HepG2 (cell line): ENCODE measurements around the gene DSTYK. TPM values are rescaled to one million over a fixed set of nuclear protein-coding genes. Genes with fewer than 3 reads are reported as not detected.

ENCODE experiments used
- ATAC-seq: fragments of 200-7000 bp; cut with Tn5 transposase; 3 replicates; pipeline ENCODE4 v1.9.1; 2020; ENCODE audit warnings: mild to moderate bottlenecking, moderate library complexity
- BruUV-seq: library from RNA; stranded (reverse); fragments of 400-500 nt; replicated peaks from 2 replicates; lab custom pipeline; 2021; lab: Mats Ljungman, UMichigan
- CTCF ChIA-PET: fragments of 300-600 bp; formaldehyde crosslinking; extraction: SDS; loops from one replicate; lab custom pipeline; 2021; ENCODE audit warnings: low total read pairs, inconsistent platforms, low intra/inter-chr PET ratio; lab: Yijun Ruan, JAX
- POLR2A ChIA-PET: fragments of 350-600 bp; sonication (Branson Sonifier 250); formaldehyde crosslinking; loops from one replicate; lab custom pipeline; 2020; ENCODE audit warnings: antibody characterized with exemption, inconsistent platforms; lab: Yijun Ruan, JAX
- DNase-seq: peaks from one replicate; pipeline ENCODE4 v3.0.0-alpha.2; 2015; ENCODE audit warnings: low spot score
- FAIRE-seq: peaks from 3 replicates; lab custom pipeline; 2011; peaks lifted over from hg19 to GRCh38; lab: Jason Lieb, UNC
- H2AFZ ChIP-seq: one replicate; pipeline ENCODE4 v1.6.1; 2011; ENCODE audit warnings: low read length, inconsistent platforms
- H3K27ac ChIP-seq: fragments of 300-600 bp; 3 replicates; pipeline ENCODE4 v1.8.0; 2011; ENCODE audit warnings: mixed run types, mild to moderate bottlenecking, mixed read lengths, low read length, inconsistent platforms; ENCODE audit not compliant: insufficient read depth; ENCODE audit errors: extremely low read length
- H3K27me3 ChIP-seq, 2 experiments: fragments of 200-600 bp in 1 of 2; 2 replicates in 1 of 2; 3 replicates in 1 of 2; pipeline versions ENCODE4 v1.6.0 to v1.8.0; 2011; ENCODE audit warnings: low read length in 2 of 2, mild to moderate bottlenecking in 2 of 2, moderate library complexity in 2 of 2, inconsistent platforms in 1 of 2; ENCODE audit not compliant: insufficient read depth in 2 of 2, control insufficient read depth in 1 of 2
- H3K36me3 ChIP-seq, 2 experiments: fragments of 200-600 bp in 1 of 2; replicated peaks in 1 of 2; 2 replicates in 1 of 2; 3 replicates in 1 of 2; pipeline versions ENCODE4 v1.5.1 to v1.8.0; 2011; ENCODE audit warnings: low read length in 2 of 2, inconsistent platforms in 1 of 2; ENCODE audit not compliant: insufficient read depth in 2 of 2, control insufficient read depth in 1 of 2
- H3K4me1 ChIP-seq: 2 replicates; pipeline ENCODE4 v1.5.1; 2012; ENCODE audit warnings: low read length, inconsistent platforms; ENCODE audit not compliant: insufficient read depth
- H3K4me2 ChIP-seq: 2 replicates; pipeline ENCODE4 v1.6.0; 2011; ENCODE audit warnings: low read depth, low read length, inconsistent platforms
- H3K4me3 ChIP-seq, 3 experiments: fragments of 200-600 bp in 1 of 3; sonication (generic), shearing (Covaris generic) in 1 of 3; replicated peaks in 1 of 3; 2 replicates each; pipeline ENCODE4 v1.5.1; 2011 to 2016; ENCODE audit warnings: low read length in 3 of 3, inconsistent platforms in 2 of 3, low read depth in 2 of 3, mild to moderate bottlenecking in 2 of 3, control low read depth in 1 of 3, mixed read lengths in 1 of 3; ENCODE audit not compliant: insufficient read depth in 1 of 3
- H3K79me2 ChIP-seq: one replicate; pipeline ENCODE4 v1.6.1; 2011; ENCODE audit warnings: low read length, inconsistent platforms; ENCODE audit not compliant: insufficient read depth
- H3K9ac ChIP-seq: 2 replicates; pipeline ENCODE4 v1.6.0; 2011; ENCODE audit warnings: mild to moderate bottlenecking, low read depth, low read length, inconsistent platforms; ENCODE audit not compliant: insufficient read depth
- H3K9me3 ChIP-seq: 2 replicates; pipeline ENCODE4 v1.5.1; 2012; ENCODE audit warnings: mild to moderate bottlenecking, low read length
- H4K20me1 ChIP-seq: 2 replicates; pipeline ENCODE4 v1.6.0; 2011; ENCODE audit warnings: inconsistent platforms, mild to moderate bottlenecking, low read length, moderate library complexity; ENCODE audit not compliant: insufficient read depth
- BRCA1 ChIP-seq: sonication (generic); formaldehyde crosslinking; IDR thresholded peaks from 2 replicates; pipeline ENCODE4 v1.4.0; 2020; ENCODE audit warnings: missing genetic modification reagents
- BRD4 ChIP-seq: sonication (generic); formaldehyde crosslinking; IDR thresholded peaks from 2 replicates; pipeline ENCODE4 v1.4.0; 2020; ENCODE audit warnings: missing genetic modification reagents
- FOXK1 ChIP-seq: sonication (generic); formaldehyde crosslinking; IDR thresholded peaks from 2 replicates; pipeline ENCODE4 v1.4.0; 2020; ENCODE audit warnings: low read depth, missing genetic modification reagents, borderline replicate concordance
- GZF1 ChIP-seq: sonication (generic); formaldehyde crosslinking; IDR thresholded peaks from 2 replicates; pipeline ENCODE4 v1.5.1; 2020; ENCODE audit warnings: mild to moderate bottlenecking, missing genetic modification reagents
- JDP2 ChIP-seq: sonication (generic); formaldehyde crosslinking; IDR thresholded peaks from 2 replicates; pipeline ENCODE4 v1.8.1; 2022; ENCODE audit warnings: missing genetic modification reagents, borderline replicate concordance
- KMT2B ChIP-seq: IDR thresholded peaks from 2 replicates; pipeline ENCODE4 v1.6.1; 2016; ENCODE audit warnings: missing genetic modification reagents, missing compliant biosample characterization
- NFKBIZ ChIP-seq: IDR thresholded peaks from 2 replicates; pipeline ENCODE4 v1.6.1; 2018; ENCODE audit warnings: missing genetic modification reagents, missing compliant biosample characterization
- PRDM15 ChIP-seq: sonication (generic); formaldehyde crosslinking; IDR thresholded peaks from 2 replicates; pipeline ENCODE4 v1.4.0; 2020; ENCODE audit warnings: missing genetic modification reagents
- STAT5B ChIP-seq: sonication (generic); formaldehyde crosslinking; IDR thresholded peaks from 2 replicates; pipeline ENCODE4 v1.4.0; 2020; ENCODE audit warnings: missing genetic modification reagents
- THAP11 ChIP-seq: IDR thresholded peaks from 2 replicates; pipeline ENCODE4 v1.6.1; 2016; ENCODE audit warnings: missing biosample characterization, missing genetic modification reagents
- U2AF2 ChIP-seq: fragments of 200-400 bp; formaldehyde crosslinking; IDR thresholded peaks from 2 replicates; pipeline ENCODE4 v1.6.1; 2017; ENCODE audit warnings: low read depth, mild to moderate bottlenecking, low read length
- XBP1 ChIP-seq: sonication (generic); formaldehyde crosslinking; IDR thresholded peaks from 2 replicates; pipeline ENCODE4 v1.5.0; 2020; ENCODE audit warnings: missing genetic modification reagents
- ZNF329 ChIP-seq: sonication (generic); formaldehyde crosslinking; IDR thresholded peaks from 2 replicates; pipeline ENCODE4 v1.9.0; 2021; ENCODE audit warnings: low read depth, mild to moderate bottlenecking, missing genetic modification reagents
- ZNF44 ChIP-seq: sonication (generic); formaldehyde crosslinking; IDR thresholded peaks from 2 replicates; pipeline ENCODE4 v1.5.1; 2020; ENCODE audit warnings: mild to moderate bottlenecking, missing genetic modification reagents
- ZNF446 ChIP-seq: sonication (generic); formaldehyde crosslinking; IDR thresholded peaks from 2 replicates; pipeline ENCODE4 v1.5.0; 2020; ENCODE audit warnings: mild to moderate bottlenecking, missing genetic modification reagents
- ZNF530 ChIP-seq: sonication (generic); formaldehyde crosslinking; IDR thresholded peaks from 2 replicates; pipeline ENCODE4 v1.5.0; 2020; ENCODE audit warnings: low read depth, mild to moderate bottlenecking, missing genetic modification reagents
- ZNF549 ChIP-seq: sonication (generic); formaldehyde crosslinking; IDR thresholded peaks from 2 replicates; pipeline ENCODE4 v1.5.0; 2020; ENCODE audit warnings: missing genetic modification reagents
- ZNF557 ChIP-seq: sonication (generic); formaldehyde crosslinking; IDR thresholded peaks from 2 replicates; pipeline ENCODE4 v1.4.0; 2020; ENCODE audit warnings: missing genetic modification reagents
- ZNF614 ChIP-seq: IDR thresholded peaks from 2 replicates; pipeline ENCODE4 v1.6.1; 2018; ENCODE audit warnings: missing biosample characterization, missing genetic modification reagents, inconsistent platforms, borderline replicate concordance
- ZNF740 ChIP-seq: sonication (generic); formaldehyde crosslinking; IDR thresholded peaks from 2 replicates; pipeline ENCODE4 v1.4.0; 2020; ENCODE audit warnings: missing genetic modification reagents
- ZNF777 ChIP-seq: sonication (generic); formaldehyde crosslinking; IDR thresholded peaks from 2 replicates; pipeline ENCODE4 v1.4.0; 2020; ENCODE audit warnings: missing genetic modification reagents
- ZNF780A ChIP-seq: sonication (generic); formaldehyde crosslinking; IDR thresholded peaks from 2 replicates; pipeline ENCODE4 v1.8.0; 2022; ENCODE audit warnings: mild to moderate bottlenecking, missing genetic modification reagents, moderate library complexity
- WGBS: methylation state at CpG from one replicate; pipeline ENCODE4 v1.1.6; 2017; ENCODE audit warnings: low lambda C conversion rate; 5-methylcytosine and 5-hydroxymethylcytosine counted together
- in situ Hi-C: cut with HindIII; loops from 2 replicates; pipeline ENCODE4 v1.10.0; 2017; ENCODE audit warnings: low pct_unique_long_range_greater_than_20kb; ENCODE audit not compliant: extremely low pct_ligation_motif_present
- intact Hi-C: fragments of 100-400 bp; cut with micrococcal nuclease; formaldehyde crosslinking; loops from one replicate; pipeline ENCODE4 v1.10.0; 2022; ENCODE audit not compliant: unreplicated experiment
- polyA plus RNA-seq, 8 experiments: library from polyadenylated mRNA; depleted of rRNA in 3 of 8; stranded (reverse) in 7 of 8; unstranded in 1 of 8; fragments of >200 nt; fragmentation: Illumina TruSeq in 4 of 8; extraction: Trizol in 4 of 8; gene quantifications; 2 replicates each; pipeline versions ENCODE4 v1.2.1 to v1.2.3, GENCODE V29; 2011 to 2016; ENCODE audit warnings: low read depth in 4 of 8, missing spikeins in 1 of 8, mixed read lengths in 1 of 8; ENCODE audit not compliant: insufficient read depth in 1 of 8
- total RNA-seq, 5 experiments: library from RNA; depleted of rRNA; stranded (reverse); fragments of >200 nt; fragmentation: Illumina TruSeq; extraction: Trizol; gene quantifications; 2 replicates each; pipeline ENCODE4 v1.2.3, GENCODE V29; 2016; ENCODE audit warnings: low read depth in 1 of 5

DSTYK gene
- total and polyA plus RNA-seq, 2 of the 13 experiments (the other 11 are each of a cell fraction or from before 2014, with no cell fraction given): 2.6 to 4.8 TPM

DNA sequence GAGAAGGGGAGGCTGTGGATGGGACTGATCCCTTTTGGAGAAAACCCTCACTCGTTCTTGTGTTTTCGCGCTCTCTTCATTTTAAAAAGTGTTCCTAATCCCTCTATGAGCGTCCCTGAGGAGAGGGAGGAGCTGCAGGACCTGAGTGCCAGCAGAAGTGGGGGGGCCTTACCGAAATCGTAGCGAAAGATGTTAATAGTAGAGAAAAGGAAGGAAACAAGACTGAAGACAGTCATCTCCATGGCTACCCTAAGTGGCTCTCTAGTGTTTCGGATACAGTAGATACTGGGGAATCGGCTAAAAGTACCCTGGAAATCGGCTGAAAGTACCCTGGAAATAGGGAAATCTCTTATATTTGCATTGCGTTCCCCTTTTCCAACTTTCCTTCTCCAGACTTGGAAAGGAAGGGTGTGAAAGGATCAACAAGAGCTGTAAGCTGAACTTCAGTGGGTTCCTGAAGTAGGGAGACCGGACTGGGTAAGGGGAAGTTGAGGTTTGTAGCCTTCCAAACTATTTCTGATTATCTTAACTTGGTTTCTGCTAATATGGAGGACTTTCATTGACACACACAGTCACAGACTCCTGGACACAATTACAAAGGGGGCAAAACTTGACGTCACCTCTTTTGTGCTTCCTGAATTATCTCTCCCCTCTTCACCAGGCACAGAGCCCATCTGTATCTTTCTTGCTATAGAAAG lies 486 bp upstream of the DSTYK start (continued):
- TF ChIP-seq STAT5B (CRISPR knock-in tag): no peak
- TF ChIP-seq NFKBIZ (CRISPR knock-in tag): no peak
- no peak for TF ChIP-seq XBP1
- TF ChIP-seq KMT2B (CRISPR knock-in tag): no peak
- TF ChIP-seq ZNF44 (CRISPR knock-in tag): no peak
- TF ChIP-seq ZNF329 (CRISPR knock-in tag): 0 out of 2 replicates have a peak, but pooled peaks have one; percentile 7
- TF ChIP-seq ZNF777: no peak
- no peak for TF ChIP-seq GZF1 (CRISPR knock-in tag)
- no peak for TF ChIP-seq FOXK1 (CRISPR knock-in tag)
- TF ChIP-seq ZNF530: no peak
- TF ChIP-seq ZNF740 (CRISPR knock-in tag): 0 out of 2 replicates have a peak, but pooled peaks have one; percentile 62
- no peak for TF ChIP-seq U2AF2

DNA sequence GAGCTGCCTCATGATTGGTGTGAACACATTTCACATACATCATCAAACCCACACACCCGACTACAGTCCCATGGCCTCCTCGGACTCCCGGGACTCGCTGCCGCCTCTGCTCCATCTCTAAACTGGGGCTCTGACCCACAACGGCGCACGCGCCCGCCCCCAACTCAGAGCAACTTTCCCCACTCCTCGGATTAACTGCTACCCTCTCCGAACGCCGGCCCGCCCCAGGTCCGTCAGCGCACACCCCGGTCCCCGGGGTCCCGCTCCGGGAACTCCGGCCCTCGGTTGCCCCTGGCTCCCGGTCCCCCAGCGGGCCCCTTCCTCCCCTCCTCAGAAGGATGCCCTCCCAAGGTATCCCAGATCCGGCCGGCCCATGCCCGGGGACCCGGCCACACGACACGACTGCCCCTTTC lies 740 bp downstream of the DSTYK start:
- POLR2A ChIA-PET: interaction anchor here (0.6 to 1.6 kb wide), 4 partner anchors 19 to 89 kb away, joined by 3 to 5 read pairs (median 4); partner anchors contain the start of gene RBBP5
- TF ChIP-seq ZNF549 (CRISPR knock-in tag): 0 out of 2 replicates have a peak, but pooled peaks have one; percentile 19
- 0 out of 2 replicates have a peak, but pooled peaks have one; percentile 3 for TF ChIP-seq ZNF614
- TF ChIP-seq THAP11 (CRISPR knock-in tag): no peak
- TF ChIP-seq JDP2 (CRISPR knock-in tag): 0 out of 2 replicates have a peak, but pooled peaks have one; percentile 5
- no peak for TF ChIP-seq BRCA1
- 0 out of 2 replicates have a peak, but pooled peaks have one; percentile 7 for TF ChIP-seq BRD4 (CRISPR knock-in tag)
- TF ChIP-seq ZNF557 (CRISPR knock-in tag): 0 out of 2 replicates have a peak, but pooled peaks have one; percentile 31
- 0 out of 2 replicates have a peak, but pooled peaks have one; percentile 4 for TF ChIP-seq ZNF780A (CRISPR knock-in tag)
- TF ChIP-seq PRDM15 (CRISPR knock-in tag): peak; percentile 44; the same call in 1 of the 2 replicates
- 0 out of 2 replicates have a peak, but pooled peaks have one; percentile 13 for TF ChIP-seq ZNF446 (CRISPR knock-in tag)

More for the DNA sequence above, 740 bp downstream of the DSTYK start:
- no peaks in the 10 kb centered on the region for H3K36me3 ChIP-seq
- no peak for DNase-seq
- peak overlapping the region; percentile 88 for H3K4me2 ChIP-seq
- no peak; the same call in 2 of the 3 replicates for ATAC-seq
- no TSS peak for BruUV-seq
- peaks cover 0 to 4% of the 10 kb centered on the region in 2 experiments; a peak in 1 of 5 replicates for H3K27me3 ChIP-seq
- no peak for FAIRE-seq
- CTCF ChIA-PET: no interaction called here
- peak overlapping the region; percentile 90 for H3K27ac ChIP-seq
- peak overlapping the region; percentile 85 for H3K9ac ChIP-seq
- no peaks in the 10 kb centered on the region for H4K20me1 ChIP-seq
- H2AFZ ChIP-seq: no peak overlapping the region
- 1% methylated on average over 9 of the region's 31 CpGs for WGBS
- peak overlapping the region; percentile 89 to 100 (median 95) for H3K4me3 ChIP-seq
- intact Hi-C loops (loop anchor here (1.0 kb wide), 1 partner anchor 88 kb away; no protein-coding TSS in a partner anchor), in situ Hi-C loops (no loop called here)
- peaks cover 24% of the 10 kb centered on the region for H3K79me2 ChIP-seq
- no peaks in the 10 kb centered on the region for H3K9me3 ChIP-seq
- peaks cover 17% of the 10 kb centered on the region for H3K4me1 ChIP-seq
